Activated naive CD4-positive, alpha-beta T cell treated with anti-CD3 and anti-CD28 coated beads for 36 hours (primary cell): ENCODE measurements around the gene OSBP2. TPM values are rescaled to one million over a fixed set of nuclear protein-coding genes. Genes with fewer than 3 reads are reported as not detected.
A peak's percentile ranks its signal among the peaks of the same experiment; 100 is the strongest.

Source experiments
- CTCF ChIA-PET: fragments of 350-600 bp; sonication (Branson Sonifier 250); formaldehyde crosslinking; loops from one replicate; lab custom pipeline; 2021; ENCODE audit warnings: antibody characterized with exemption; lab: Charles Lee
- DNase-seq: peaks from one replicate; pipeline ENCODE4 v3.0.0-alpha.2; 2020
- H3K27ac Mint-ChIP-seq: one replicate; pipeline ENCODE4 v1.8.0; 2021; ENCODE audit warnings: mild to moderate bottlenecking, mixed read lengths
- H3K27me3 Mint-ChIP-seq: one replicate; pipeline ENCODE4 v1.8.0; 2021; ENCODE audit warnings: low read depth, mixed read lengths
- H3K36me3 Mint-ChIP-seq: one replicate; pipeline ENCODE4 v1.8.0; 2021; ENCODE audit warnings: low read depth, mixed read lengths
- H3K4me1 Mint-ChIP-seq: one replicate; pipeline ENCODE4 v1.8.0; 2021; ENCODE audit warnings: low read depth, mixed read lengths
- H3K4me3 Mint-ChIP-seq: one replicate; pipeline ENCODE4 v1.8.0; 2021; ENCODE audit warnings: mild to moderate bottlenecking, moderate library complexity, mixed read lengths
- H3K9me3 Mint-ChIP-seq: one replicate; pipeline ENCODE4 v1.8.0; 2021; ENCODE audit warnings: mixed read lengths
- intact Hi-C: fragments of 100-400 bp; cut with micrococcal nuclease; formaldehyde crosslinking; loops from one replicate; pipeline ENCODE4 v1.15.1; 2023
- total RNA-seq, 2 experiments: library from RNA; stranded (reverse); gene quantifications; one replicate each; pipeline ENCODE4 v1.2.3, GENCODE V29; 2021

The OSBP2 gene
- total RNA-seq, 2 experiments from 2014 or later = 0.81 to 0.89 TPM

DNA sequence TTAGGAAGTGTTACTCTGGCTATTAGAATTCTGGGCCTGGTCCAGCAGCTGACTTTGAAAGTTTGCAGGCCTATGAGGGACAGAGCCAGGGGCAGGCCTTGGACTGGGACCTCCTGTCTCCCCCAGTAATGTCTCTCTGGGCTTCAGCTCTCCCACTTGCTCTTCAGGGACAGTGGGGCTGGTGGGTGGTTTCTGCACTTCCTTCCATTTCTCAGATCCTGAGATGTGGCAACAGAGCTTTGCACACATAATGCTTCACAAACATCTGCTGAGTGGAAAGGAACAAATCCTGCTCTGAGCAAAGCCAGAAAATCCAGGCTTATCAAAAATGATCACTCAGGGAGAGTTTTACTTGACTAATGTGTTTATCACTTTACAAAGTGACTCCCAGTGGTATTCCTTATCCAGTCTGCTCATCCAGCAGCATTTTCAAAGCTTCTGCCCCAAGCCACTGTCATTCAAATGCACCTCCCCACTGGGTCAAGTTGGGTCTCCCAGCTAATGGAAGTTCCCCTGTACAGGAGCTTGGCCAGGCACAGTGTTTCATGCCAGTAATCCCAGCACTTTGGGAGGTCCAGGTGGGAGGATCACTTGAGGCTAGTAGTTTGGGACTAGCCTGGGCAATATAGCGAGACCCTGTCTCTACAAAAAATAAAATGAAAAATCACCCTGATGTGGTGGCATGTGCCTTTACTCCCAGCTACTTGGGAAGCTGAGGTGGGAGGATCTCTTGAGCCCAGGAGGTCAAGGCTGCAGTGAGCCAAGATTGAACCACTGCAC, 13.5 kb upstream of the OSBP2 start:
- H3K4me1 Mint-ChIP-seq = no peaks in the 10 kb centered on the region
- H3K27me3 Mint-ChIP-seq = peaks cover 4% of the 10 kb centered on the region
- no peak overlapping the region for H3K27ac Mint-ChIP-seq
- no peak overlapping the region for H3K4me3 Mint-ChIP-seq
- CTCF ChIA-PET = interaction anchor here (0.7 kb wide), 1 partner anchor 48 kb away, joined by 3 read pairs; no protein-coding TSS in a partner anchor
- DNase-seq = no peak
- H3K9me3 Mint-ChIP-seq = no peaks in the 10 kb centered on the region
- H3K36me3 Mint-ChIP-seq = no peaks in the 10 kb centered on the region
- intact Hi-C loops = no loop called here

DNA sequence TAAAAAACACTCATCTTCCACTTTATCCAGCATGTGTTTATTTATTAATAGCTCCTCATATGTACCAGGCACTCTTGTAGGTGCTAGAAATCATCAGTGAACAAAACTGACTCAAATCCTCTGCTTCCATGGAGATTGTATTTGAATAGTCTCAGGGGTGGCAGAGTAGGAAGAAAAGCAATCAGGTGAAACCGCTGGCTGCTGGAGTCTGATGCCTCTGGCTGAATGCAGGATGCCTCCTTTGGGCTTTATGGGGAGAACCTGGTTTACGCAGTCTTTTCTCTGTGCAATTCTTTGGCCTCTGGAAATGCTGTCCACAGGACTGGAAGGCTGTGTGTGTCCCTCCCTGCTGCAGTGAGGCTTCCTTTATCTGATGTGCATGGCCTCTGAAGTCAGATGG, 12.8 kb upstream of the OSBP2 start:
- H3K4me1 Mint-ChIP-seq = no peaks in the 10 kb centered on the region
- intact Hi-C loops = no loop called here
- no peaks in the 10 kb centered on the region for H3K9me3 Mint-ChIP-seq
- no peak for DNase-seq
- H3K36me3 Mint-ChIP-seq = no peaks in the 10 kb centered on the region
- H3K27me3 Mint-ChIP-seq = peaks cover 2% of the 10 kb centered on the region
- H3K27ac Mint-ChIP-seq = no peak overlapping the region
- no peak overlapping the region for H3K4me3 Mint-ChIP-seq
- CTCF ChIA-PET = no interaction called here

DNA sequence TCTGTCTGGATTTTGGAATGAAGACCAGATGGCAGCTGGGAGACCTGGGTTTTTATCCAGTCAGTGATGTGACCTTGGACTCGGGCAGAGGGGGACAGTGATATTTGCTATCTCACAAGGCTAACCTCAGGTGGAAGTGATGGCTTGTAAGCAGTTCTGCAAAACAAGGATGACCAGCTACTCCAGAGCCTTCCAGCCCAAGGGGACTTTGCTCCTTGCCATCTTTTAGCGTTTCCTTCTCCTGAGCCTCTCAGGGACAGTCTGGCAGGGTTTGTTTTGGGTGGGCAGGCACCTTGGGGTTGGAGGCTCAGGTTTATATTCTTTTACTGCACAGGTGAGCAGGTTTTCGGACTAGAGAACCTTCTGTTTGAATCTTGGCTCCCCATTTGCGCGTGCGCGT, 9.5 kb upstream of the OSBP2 start:
- no peaks in the 10 kb centered on the region for H3K27me3 Mint-ChIP-seq
- H3K36me3 Mint-ChIP-seq = no peaks in the 10 kb centered on the region
- no peaks in the 10 kb centered on the region for H3K9me3 Mint-ChIP-seq
- H3K27ac Mint-ChIP-seq = no peak overlapping the region
- no peaks in the 10 kb centered on the region for H3K4me1 Mint-ChIP-seq
- CTCF ChIA-PET = no interaction called here
- DNase-seq = no peak
- no peak overlapping the region for H3K4me3 Mint-ChIP-seq
- intact Hi-C loops = no loop called here

DNA sequence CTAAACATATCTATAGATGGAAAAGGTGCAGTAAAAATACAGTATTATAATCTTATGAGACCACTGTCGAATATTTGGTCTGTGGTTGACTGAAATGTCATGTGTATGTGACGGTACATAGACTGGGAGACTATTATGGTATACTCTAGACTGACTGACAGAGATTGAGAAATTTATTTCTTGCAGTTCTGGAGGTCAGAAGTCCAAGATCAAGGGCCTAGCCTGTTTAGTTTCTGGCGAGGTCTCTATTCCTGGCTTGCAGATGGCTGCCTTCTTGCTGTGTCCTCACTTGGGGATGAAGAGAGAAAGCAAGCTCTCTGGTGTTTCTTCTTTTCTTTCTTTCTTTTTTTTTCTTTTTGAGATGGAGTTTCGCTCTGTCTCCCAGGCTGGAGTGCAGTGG, 7.3 kb upstream of the OSBP2 start:
- Mint-ChIP-seq H3K27ac (no peak overlapping the region), H3K27me3 (no peaks in the 10 kb centered on the region), H3K36me3 (no peaks in the 10 kb centered on the region), H3K4me1 (no peaks in the 10 kb centered on the region), H3K4me3 (no peak overlapping the region), H3K9me3 (no peaks in the 10 kb centered on the region)
- CTCF ChIA-PET = interaction anchor here (0.6 kb wide), 1 partner anchor 98 kb away, joined by 5 read pairs; no protein-coding TSS in a partner anchor
- DNase-seq = no peak
- intact Hi-C loops = no loop called here

DNA sequence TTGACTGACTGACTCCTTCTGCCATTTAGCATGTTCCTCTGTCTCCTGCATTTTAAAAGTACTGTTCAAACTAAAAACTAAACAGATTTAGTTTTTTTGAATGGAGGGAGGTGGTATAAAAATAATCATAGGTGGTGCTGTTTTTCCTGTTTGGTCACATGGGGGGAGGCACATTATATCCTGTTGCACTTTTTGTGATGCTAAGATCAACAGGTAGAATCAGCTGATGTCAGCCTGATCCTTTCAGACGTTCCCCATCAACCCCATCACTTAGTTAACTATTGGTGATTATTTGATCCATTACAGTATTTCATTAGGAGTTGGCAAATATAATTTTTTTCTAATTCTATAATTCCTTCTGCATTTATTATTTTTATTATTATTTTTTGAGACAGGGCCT, 5.1 kb upstream of the OSBP2 start:
- H3K9me3 Mint-ChIP-seq = no peaks in the 10 kb centered on the region
- no peaks in the 10 kb centered on the region for H3K36me3 Mint-ChIP-seq
- CTCF ChIA-PET = interaction anchor here (0.6 kb wide), 1 partner anchor 54 kb away, joined by 3 read pairs; no protein-coding TSS in a partner anchor
- peaks cover 6% of the 10 kb centered on the region for H3K4me1 Mint-ChIP-seq
- DNase-seq = no peak
- intact Hi-C loops = no loop called here
- H3K27me3 Mint-ChIP-seq = peaks cover 5% of the 10 kb centered on the region
- H3K4me3 Mint-ChIP-seq = no peak overlapping the region
- H3K27ac Mint-ChIP-seq = no peak overlapping the region

DNA sequence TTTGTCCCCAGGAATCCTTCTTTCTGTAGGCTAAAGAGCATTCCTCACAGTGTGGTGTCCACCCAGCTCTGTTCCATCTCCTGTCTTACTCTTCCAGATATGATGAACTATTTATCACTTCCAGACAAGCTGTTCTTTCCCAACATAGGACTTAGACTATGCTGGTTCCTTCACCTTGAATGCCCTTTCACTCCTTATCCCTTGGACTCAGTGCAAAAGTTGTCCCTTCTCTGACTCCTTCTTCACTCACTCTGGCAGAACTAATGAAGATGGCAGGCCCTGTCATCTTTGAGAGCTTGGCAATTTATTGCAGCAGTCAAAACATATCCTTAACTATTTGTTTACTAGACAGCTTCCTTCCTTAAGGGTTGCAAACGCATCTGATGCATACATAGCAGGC, 3.5 kb upstream of the OSBP2 start:
- H3K4me3 Mint-ChIP-seq = no peak overlapping the region

DNA sequence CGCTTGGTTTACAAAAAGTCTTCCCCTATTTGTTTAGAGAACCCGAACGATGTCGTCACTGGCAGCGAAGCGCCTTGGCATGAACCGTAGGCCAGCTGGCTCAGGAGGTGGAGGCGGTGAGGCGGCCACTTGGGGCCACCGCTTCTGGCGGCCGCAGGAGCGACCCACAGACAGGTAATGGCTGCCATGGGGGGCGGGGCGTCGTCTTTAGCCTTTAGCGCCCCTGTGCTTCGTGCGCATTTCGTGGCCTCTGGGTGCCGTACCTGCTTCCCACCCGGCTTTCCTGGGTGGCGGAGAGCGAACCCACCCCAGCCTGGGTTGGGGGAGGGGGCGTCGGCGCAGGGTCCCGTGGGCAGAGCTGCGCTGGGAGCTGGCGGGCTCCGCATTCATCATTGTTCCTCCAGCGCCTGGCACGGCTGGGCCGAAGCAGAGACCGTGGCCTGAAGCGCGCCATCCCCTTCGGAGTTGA, 469 bp upstream of the OSBP2 start:
- H3K27me3 Mint-ChIP-seq = peaks cover 12% of the 10 kb centered on the region
- H3K27ac Mint-ChIP-seq = no peak overlapping the region
- CTCF ChIA-PET = interaction anchor here (0.6 to 1.1 kb wide), 2 partner anchors 48 to 225 kb away, joined by 3 to 4 read pairs; no protein-coding TSS in a partner anchor
- H3K9me3 Mint-ChIP-seq = no peaks in the 10 kb centered on the region
- peak; percentile 64 for DNase-seq
- peak overlapping the region; percentile 87 for H3K4me3 Mint-ChIP-seq
- peaks cover 11% of the 10 kb centered on the region for H3K4me1 Mint-ChIP-seq
- intact Hi-C loops = loop anchor here (2.0 kb wide), 3 partner anchors 27 to 59 kb away; partner anchors contain the start of genes DUSP18 and SLC35E4
- H3K36me3 Mint-ChIP-seq = no peaks in the 10 kb centered on the region

More for the DNA sequence above, 3.5 kb upstream of the OSBP2 start:
- H3K36me3 Mint-ChIP-seq = no peaks in the 10 kb centered on the region
- no peak overlapping the region for H3K27ac Mint-ChIP-seq
- CTCF ChIA-PET = no interaction called here
- peaks cover 11% of the 10 kb centered on the region for H3K4me1 Mint-ChIP-seq
- no peak for DNase-seq
- no peaks in the 10 kb centered on the region for H3K9me3 Mint-ChIP-seq
- peaks cover 12% of the 10 kb centered on the region for H3K27me3 Mint-ChIP-seq
- intact Hi-C loops = no loop called here

DNA sequence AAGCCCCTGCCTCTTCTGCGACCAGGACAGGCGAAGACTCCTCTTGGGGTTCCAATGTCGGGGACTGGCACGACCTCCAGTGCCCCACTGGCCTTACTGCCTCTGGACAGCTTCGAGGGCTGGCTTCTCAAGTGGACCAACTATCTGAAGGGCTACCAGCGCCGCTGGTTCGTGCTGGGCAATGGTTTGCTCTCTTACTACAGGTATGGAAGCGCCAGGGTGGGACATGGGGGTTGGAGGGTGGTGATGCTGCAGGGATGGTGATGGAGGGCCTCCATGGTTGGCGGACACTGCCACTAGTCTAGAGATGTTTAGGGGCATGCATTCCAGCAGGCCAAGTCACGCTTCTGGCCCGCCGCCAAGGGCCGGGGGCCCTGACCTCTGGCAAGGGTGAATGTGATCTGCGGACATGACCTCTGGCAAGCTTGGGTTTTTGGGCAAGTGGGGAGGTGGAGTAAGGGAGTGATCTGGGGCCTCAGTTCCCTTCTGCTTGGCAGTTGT, 727 bp downstream of the OSBP2 start:
- H3K36me3 Mint-ChIP-seq = no peaks in the 10 kb centered on the region
- H3K4me1 Mint-ChIP-seq = peaks cover 11% of the 10 kb centered on the region
- no peak overlapping the region for H3K27ac Mint-ChIP-seq
- CTCF ChIA-PET = interaction anchor here (1.1 to 1.4 kb wide), 2 partner anchors 59 to 224 kb away, joined by 3 to 5 read pairs; no protein-coding TSS in a partner anchor
- DNase-seq = no peak
- H3K9me3 Mint-ChIP-seq = no peaks in the 10 kb centered on the region
- H3K27me3 Mint-ChIP-seq = peaks cover 12% of the 10 kb centered on the region
- intact Hi-C loops = loop anchor here (2.0 kb wide), 3 partner anchors 29 to 61 kb away; partner anchors contain the start of genes DUSP18 and SLC35E4
- H3K4me3 Mint-ChIP-seq = peak overlapping the region; percentile 63

DNA sequence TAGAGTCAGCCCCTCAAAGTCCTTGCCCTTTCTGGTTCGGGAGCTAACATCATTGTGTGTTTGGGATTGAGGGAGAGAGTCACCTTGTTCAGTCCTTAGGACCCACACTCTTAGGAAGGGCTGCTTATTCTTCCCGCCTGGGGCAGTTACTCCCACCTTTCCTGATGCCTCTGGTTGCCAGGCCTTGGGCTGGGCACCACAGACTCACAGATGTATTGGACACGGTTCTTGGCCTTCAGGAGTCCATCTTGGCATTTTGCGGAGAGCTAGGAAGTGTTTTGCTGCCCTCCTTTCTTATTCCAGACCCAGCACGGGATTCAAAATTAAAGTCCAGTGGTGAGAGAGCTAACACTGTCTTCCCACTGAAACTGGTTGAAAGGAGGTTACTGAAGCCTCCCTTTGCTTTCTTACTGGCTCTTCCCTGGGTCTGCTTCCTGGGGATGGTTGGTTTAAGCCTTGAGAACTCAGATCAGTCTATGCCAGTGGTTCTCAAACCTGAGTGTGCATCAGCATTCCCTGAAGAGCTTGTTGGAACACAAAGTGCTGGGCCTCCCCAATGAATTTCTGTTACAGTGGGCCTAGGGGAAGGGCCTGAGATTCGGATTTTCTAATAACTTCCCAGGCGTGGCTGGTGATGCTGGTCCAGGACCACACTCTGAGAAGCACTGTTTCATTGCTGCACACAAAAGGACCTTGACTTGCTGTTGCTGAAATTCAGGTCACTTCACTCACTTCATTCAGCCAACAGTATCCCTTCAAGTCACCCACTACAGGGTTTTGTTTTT, 1.4 kb downstream of the OSBP2 start:
- no peaks in the 10 kb centered on the region for H3K36me3 Mint-ChIP-seq
- intact Hi-C loops = loop anchor here (2.0 kb wide), 3 partner anchors 29 to 61 kb away; partner anchors contain the start of genes DUSP18 and SLC35E4
- H3K4me1 Mint-ChIP-seq = peaks cover 11% of the 10 kb centered on the region
- peak overlapping the region; percentile 63 for H3K4me3 Mint-ChIP-seq
- H3K9me3 Mint-ChIP-seq = no peaks in the 10 kb centered on the region
- CTCF ChIA-PET = interaction anchor here (1.4 kb wide), 1 partner anchor 59 kb away, joined by 5 read pairs; no protein-coding TSS in a partner anchor
- DNase-seq = no peak
- peaks cover 12% of the 10 kb centered on the region for H3K27me3 Mint-ChIP-seq
- H3K27ac Mint-ChIP-seq = no peak overlapping the region

DNA sequence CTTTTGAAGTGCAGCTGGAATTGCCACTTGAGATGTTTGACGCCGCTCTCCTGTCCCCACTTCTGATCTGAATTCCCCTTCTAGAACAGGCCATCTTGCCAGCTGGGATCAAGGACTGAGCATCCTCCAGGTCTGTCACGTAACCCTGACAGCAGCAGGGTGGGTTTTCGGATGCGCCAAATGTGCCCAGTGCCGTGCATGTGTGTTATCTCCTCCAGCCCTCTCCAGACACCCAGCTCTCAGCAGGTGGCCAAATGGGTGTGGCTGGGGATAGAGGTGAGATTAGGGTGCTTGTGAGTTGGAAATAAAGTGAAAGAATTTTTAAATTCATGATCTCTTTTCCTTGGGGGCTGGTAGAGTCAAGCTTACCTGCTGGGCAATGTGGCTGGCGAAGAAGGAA, 3.3 kb downstream of the OSBP2 start:
- no peak overlapping the region for H3K4me3 Mint-ChIP-seq
- CTCF ChIA-PET = interaction anchor here (0.6 to 1.4 kb wide), 4 partner anchors 46 to 1522 kb away, joined by 3 to 4 read pairs (median 3); no protein-coding TSS in a partner anchor
- H3K27me3 Mint-ChIP-seq = peaks cover 11% of the 10 kb centered on the region
- H3K4me1 Mint-ChIP-seq = peaks cover 11% of the 10 kb centered on the region
- DNase-seq = no peak
- H3K36me3 Mint-ChIP-seq = no peaks in the 10 kb centered on the region
- H3K9me3 Mint-ChIP-seq = no peaks in the 10 kb centered on the region
- intact Hi-C loops = no loop called here
- no peak overlapping the region for H3K27ac Mint-ChIP-seq

DNA sequence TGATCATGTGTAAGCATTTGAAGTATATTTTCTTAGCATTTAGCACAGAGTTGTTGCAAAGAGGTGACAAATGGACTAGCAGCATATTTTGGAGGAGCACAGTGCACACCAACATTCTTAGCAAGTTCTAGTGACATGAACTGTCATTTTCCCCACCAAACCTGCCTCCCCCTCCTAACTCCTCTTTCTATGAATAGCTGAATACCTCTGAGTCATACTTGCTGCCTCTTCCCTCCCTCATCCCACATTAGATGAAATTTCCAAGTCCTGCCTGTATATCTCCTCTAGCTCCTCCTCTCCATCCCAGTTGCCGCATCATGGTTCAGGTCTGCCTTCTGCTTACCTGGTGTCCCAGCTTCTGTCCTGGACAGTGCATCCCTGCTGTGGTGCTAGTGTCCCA, 7.2 kb downstream of the OSBP2 start:
- Mint-ChIP-seq H3K27ac (no peak overlapping the region), H3K4me3 (no peak overlapping the region), H3K9me3 (no peaks in the 10 kb centered on the region), H3K4me1 (peaks cover 13% of the 10 kb centered on the region), H3K27me3 (no peaks in the 10 kb centered on the region), H3K36me3 (no peaks in the 10 kb centered on the region)
- CTCF ChIA-PET = no interaction called here
- intact Hi-C loops = no loop called here
- no peak for DNase-seq

DNA sequence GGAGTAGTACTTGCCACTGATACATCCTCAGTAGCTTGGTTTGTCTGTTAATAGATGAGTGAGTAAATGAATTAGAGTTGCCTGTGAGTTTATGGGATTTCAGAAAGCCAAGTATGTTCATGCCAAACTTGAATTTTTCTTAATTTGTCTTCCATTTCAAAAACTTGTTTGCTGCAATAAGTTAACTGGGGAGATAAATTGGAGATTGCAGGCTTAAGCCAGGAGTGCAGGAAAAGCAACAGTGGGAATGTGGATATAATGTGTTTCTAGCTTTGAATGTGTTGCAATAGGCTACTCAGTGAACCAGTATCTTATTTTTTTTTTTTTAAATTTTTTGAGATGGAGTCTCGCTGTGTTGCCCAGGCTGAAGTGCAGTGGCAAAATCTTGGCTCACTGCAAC, 8.2 kb downstream of the OSBP2 start:
- Mint-ChIP-seq H3K4me3 (no peak overlapping the region), H3K27ac (no peak overlapping the region), H3K36me3 (no peaks in the 10 kb centered on the region), H3K27me3 (no peaks in the 10 kb centered on the region), H3K4me1 (peaks cover 13% of the 10 kb centered on the region), H3K9me3 (no peaks in the 10 kb centered on the region)
- CTCF ChIA-PET = no interaction called here
- no peak for DNase-seq
- intact Hi-C loops = no loop called here
